Testis (tissue), 2 donors: Measurements from ENCODE around the gene AGPAT1.

ENCODE experiments used
- CTCF ChIP-seq, 3 experiments: fragments of 450-650 bp in 2 of 3; fragments of 200-600 bp in 1 of 3; sonication (generic) in 1 of 3; IDR thresholded peaks; one replicate each; pipeline ENCODE4 v1.5.1; 2016 to 2019; ENCODE audit warnings: antibody characterized with exemption in 3 of 3, mild to moderate bottlenecking in 2 of 3, moderate library complexity in 1 of 3
- POLR2A ChIP-seq: fragments of 450-650 bp; IDR thresholded peaks from one replicate; pipeline ENCODE4 v1.6.1; 2017; ENCODE audit warnings: antibody characterized with exemption, mild to moderate bottlenecking, moderate library complexity

GRCh38 chr6:32222333-32223230, 46.7 kb upstream of the AGPAT1 start:
- no peak for TF ChIP-seq CTCF (IDR thresholded peaks at IDR 0.05)
- no peak for TF ChIP-seq POLR2A
